Neural crest cell (in vitro differentiated cells): ENCODE results near the gene RERE. TPM values are rescaled to one million over a fixed set of nuclear protein-coding genes. Genes with fewer than 3 reads are reported as not detected.

Source experiments
- DNase-seq: peaks from one replicate; pipeline ENCODE4 v3.0.0; 2021; ENCODE audit warnings: low read depth, mixed read lengths, low spot score
- H3K27ac Mint-ChIP-seq: one replicate; pipeline ENCODE4 v1.8.0; 2021; ENCODE audit warnings: mild to moderate bottlenecking, mixed read lengths; ENCODE audit not compliant: unreplicated experiment
- H3K27me3 Mint-ChIP-seq: 2 replicates; pipeline ENCODE4 v1.8.0; 2021; ENCODE audit warnings: low read depth, mild to moderate bottlenecking, mixed read lengths
- H3K36me3 Mint-ChIP-seq: 2 replicates; pipeline ENCODE4 v1.8.0; 2021; ENCODE audit warnings: low read depth, mild to moderate bottlenecking, mixed read lengths
- H3K4me1 Mint-ChIP-seq: 2 replicates; pipeline ENCODE4 v1.8.0; 2021; ENCODE audit warnings: mixed read lengths
- H3K4me3 Mint-ChIP-seq: one replicate; pipeline ENCODE4 v1.8.0; 2021; ENCODE audit warnings: mild to moderate bottlenecking, mixed read lengths
- H3K9me3 Mint-ChIP-seq: 2 replicates; pipeline ENCODE4 v1.8.0; 2021; ENCODE audit warnings: mixed read lengths
- CTCF ChIP-seq: fragments of 200-600 bp; sonication (generic); conservative IDR thresholded peaks from 2 replicates; pipeline ENCODE4 v1.5.0; 2021; ENCODE audit warnings: antibody characterized with exemption, mild to moderate bottlenecking
- total RNA-seq: library from RNA; stranded (reverse); gene quantifications from 2 replicates; pipeline ENCODE4 v1.2.1, GENCODE V29; 2021

Gene RERE
- total RNA-seq, 1 donor from 2014 or later, result 122 TPM

- TF ChIP-seq CTCF, result no peak
- Mint-ChIP-seq H3K36me3 (peaks cover 11% of the 10 kb centered on the region), H3K27me3 (no peaks in the 10 kb centered on the region), H3K4me1 (peaks cover 53% of the 10 kb centered on the region), H3K9me3 (no peaks in the 10 kb centered on the region), H3K27ac (peak overlapping the region; percentile 76), H3K4me3 (no peak overlapping the region)
- no peak for DNase-seq
These were observed 438.4 kb downstream of the RERE start for GRCh38 chr1:8378981-8379470.

GRCh38 chr1:8378178-8378577, 439.3 kb downstream of the RERE start:
- DNase-seq, result no peak
- Mint-ChIP-seq H3K4me1 (peaks cover 58% of the 10 kb centered on the region), H3K27ac (no peak overlapping the region), H3K36me3 (peaks cover 11% of the 10 kb centered on the region), H3K4me3 (no peak overlapping the region), H3K27me3 (no peaks in the 10 kb centered on the region), H3K9me3 (no peaks in the 10 kb centered on the region)
- TF ChIP-seq CTCF, result no peak

- no peaks in the 10 kb centered on the region for H3K27me3 Mint-ChIP-seq
- DNase-seq, result no peak
- no peaks in the 10 kb centered on the region for H3K9me3 Mint-ChIP-seq
- peaks cover 8% of the 10 kb centered on the region for H3K36me3 Mint-ChIP-seq
- no peak overlapping the region for H3K27ac Mint-ChIP-seq
- peaks cover 59% of the 10 kb centered on the region for H3K4me1 Mint-ChIP-seq
- no peak overlapping the region for H3K4me3 Mint-ChIP-seq
- TF ChIP-seq CTCF, result no peak
These were observed 440.0 kb downstream of the RERE start for GRCh38 chr1:8377271-8377981.

- Mint-ChIP-seq H3K4me1 (peaks cover 61% of the 10 kb centered on the region), H3K27ac (no peak overlapping the region)
These were observed 441.0 kb downstream of the RERE start for GRCh38 chr1:8376358-8376840.

GRCh38 chr1:8374812-8375211, 442.6 kb downstream of the RERE start:
- DNase-seq, result no peak

More at GRCh38 chr1:8376358-8376840, 441.0 kb downstream of the RERE start:
- Mint-ChIP-seq H3K9me3 (no peaks in the 10 kb centered on the region), H3K27me3 (no peaks in the 10 kb centered on the region), H3K36me3 (peaks cover 8% of the 10 kb centered on the region), H3K4me3 (no peak overlapping the region)
- TF ChIP-seq CTCF, result no peak
- no peak for DNase-seq

More at GRCh38 chr1:8374812-8375211, 442.6 kb downstream of the RERE start:
- Mint-ChIP-seq H3K4me3 (peak overlapping the region; percentile 3), H3K4me1 (peaks cover 71% of the 10 kb centered on the region), H3K9me3 (no peaks in the 10 kb centered on the region), H3K36me3 (peaks cover 4% of the 10 kb centered on the region), H3K27ac (no peak overlapping the region), H3K27me3 (no peaks in the 10 kb centered on the region)
- TF ChIP-seq CTCF, result peak; percentile 55
